ENCODE data around the gene MYH11. TPM values are rescaled to one million over a fixed set of nuclear protein-coding genes. Genes with fewer than 3 reads are reported as not detected.

MYH11 gene
- total RNA-seq, 1 donor from 2014 or later, result 0.31 TPM

GRCh38 chr16:15808071-15808470 is 48.8 kb downstream of the MYH11 start:
- Mint-ChIP-seq H3K4me1 (ENCODE audit: low read depth) (no peaks in the 10 kb centered on the region), H3K27ac (no peak overlapping the region), H3K27me3 (peaks cover 54% of the 10 kb centered on the region), H3K36me3 (ENCODE audit: insufficient read depth) (no peaks in the 10 kb centered on the region), H3K4me3 (ENCODE audit: low read depth) (no peak overlapping the region), H3K9me3 (ENCODE audit: low read depth) (no peaks in the 10 kb centered on the region)
- no peak for TF ChIP-seq CTCF (IDR thresholded peaks at IDR 0.05; ENCODE audit: unreplicated experiment)
- no peak for DNase-seq (ENCODE audit: low spot score, unreplicated experiment)

GRCh38 chr16:15807603-15808009 is 49.2 kb downstream of the MYH11 start:
- no peak for TF ChIP-seq CTCF (IDR thresholded peaks at IDR 0.05; ENCODE audit: unreplicated experiment)
- Mint-ChIP-seq H3K4me1 (ENCODE audit: low read depth) (no peaks in the 10 kb centered on the region), H3K27me3 (peaks cover 54% of the 10 kb centered on the region), H3K9me3 (ENCODE audit: low read depth) (no peaks in the 10 kb centered on the region), H3K27ac (no peak overlapping the region), H3K36me3 (ENCODE audit: insufficient read depth) (no peaks in the 10 kb centered on the region), H3K4me3 (ENCODE audit: low read depth) (no peak overlapping the region)
- no peak for DNase-seq (ENCODE audit: low spot score, unreplicated experiment)

- TF ChIP-seq CTCF (IDR thresholded peaks at IDR 0.05; ENCODE audit: unreplicated experiment), result no peak
- peaks cover 43% of the 10 kb centered on the region for H3K27me3 Mint-ChIP-seq
- H3K4me3 Mint-ChIP-seq (ENCODE audit: low read depth), result no peak overlapping the region
- no peaks in the 10 kb centered on the region for H3K9me3 Mint-ChIP-seq (ENCODE audit: low read depth)
- no peaks in the 10 kb centered on the region for H3K4me1 Mint-ChIP-seq (ENCODE audit: low read depth)
- no peaks in the 10 kb centered on the region for H3K36me3 Mint-ChIP-seq (ENCODE audit: insufficient read depth)
- no peak for DNase-seq (ENCODE audit: low spot score, unreplicated experiment)
- no peak overlapping the region for H3K27ac Mint-ChIP-seq
Observed at GRCh38 chr16:15803618-15804017, 53.2 kb downstream of the MYH11 start.

GRCh38 chr16:15799851-15800495 is 56.9 kb downstream of the MYH11 start:
- H3K27me3 Mint-ChIP-seq, result peaks cover 29% of the 10 kb centered on the region
- no peak overlapping the region for H3K27ac Mint-ChIP-seq
- H3K4me3 Mint-ChIP-seq (ENCODE audit: low read depth), result no peak overlapping the region
- no peak for TF ChIP-seq CTCF (IDR thresholded peaks at IDR 0.05; ENCODE audit: unreplicated experiment)
- H3K4me1 Mint-ChIP-seq (ENCODE audit: low read depth), result no peaks in the 10 kb centered on the region
- H3K36me3 Mint-ChIP-seq (ENCODE audit: insufficient read depth), result no peaks in the 10 kb centered on the region
- peaks cover 8% of the 10 kb centered on the region for H3K9me3 Mint-ChIP-seq (ENCODE audit: low read depth)
- DNase-seq (ENCODE audit: low spot score, unreplicated experiment), result no peak

GRCh38 chr16:15798671-15799070 is 58.2 kb downstream of the MYH11 start:
- DNase-seq (ENCODE audit: low spot score, unreplicated experiment), result no peak
- Mint-ChIP-seq H3K27me3 (peaks cover 20% of the 10 kb centered on the region), H3K27ac (no peak overlapping the region), H3K4me1 (ENCODE audit: low read depth) (no peaks in the 10 kb centered on the region), H3K4me3 (ENCODE audit: low read depth) (no peak overlapping the region), H3K9me3 (ENCODE audit: low read depth) (peaks cover 8% of the 10 kb centered on the region), H3K36me3 (ENCODE audit: insufficient read depth) (no peaks in the 10 kb centered on the region)
- no peak for TF ChIP-seq CTCF (IDR thresholded peaks at IDR 0.05; ENCODE audit: unreplicated experiment)
